Astrocyte of the spinal cord (primary cell): ENCODE measurements around the gene NEUROG3.

Experiments
- DNase-seq: peaks from one replicate; pipeline ENCODE4 v3.0.0; 2011; ENCODE audit warnings: low read depth, low spot score
- H3K4me3 ChIP-seq: 2 replicates; pipeline ENCODE4 v1.5.1; 2011; ENCODE audit warnings: low read depth, mild to moderate bottlenecking, low read length, moderate library complexity
- CTCF ChIP-seq: IDR thresholded peaks from 2 replicates; pipeline ENCODE4 v1.5.1; 2012; ENCODE audit warnings: low read depth, mild to moderate bottlenecking, low read length, inconsistent platforms
- in situ Hi-C: cut with HindIII; loops from 2 replicates; pipeline ENCODE4 v1.10.0; 2017; ENCODE audit warnings: low sequenced_read_pairs

The NEUROG3 gene

GRCh38 chr10:69562731-69563254 is 10.4 kb downstream of the NEUROG3 start:
- in situ Hi-C loops = no loop called here
- no peak overlapping the region for H3K4me3 ChIP-seq
- no peak for DNase-seq
- no peak for TF ChIP-seq CTCF

GRCh38 chr10:69559525-69559924 is 13.7 kb downstream of the NEUROG3 start:
- TF ChIP-seq CTCF = no peak
- in situ Hi-C loops = no loop called here
- DNase-seq = no peak
- no peak overlapping the region for H3K4me3 ChIP-seq

GRCh38 chr10:69558559-69558958 is 14.7 kb downstream of the NEUROG3 start:
- no peak for DNase-seq
- in situ Hi-C loops = no loop called here
- H3K4me3 ChIP-seq = no peak overlapping the region
- TF ChIP-seq CTCF = no peak

- DNase-seq = no peak
- in situ Hi-C loops = no loop called here
- TF ChIP-seq CTCF = no peak
Observed at GRCh38 chr10:69554611-69555010, 18.6 kb downstream of the NEUROG3 start.

GRCh38 chr10:69553328-69553727 is 19.9 kb downstream of the NEUROG3 start:
- no peak for DNase-seq
- in situ Hi-C loops = no loop called here
- TF ChIP-seq CTCF = no peak
- H3K4me3 ChIP-seq = no peak overlapping the region

More at GRCh38 chr10:69554611-69555010, 18.6 kb downstream of the NEUROG3 start:
- H3K4me3 ChIP-seq = no peak overlapping the region

GRCh38 chr10:69552268-69552667 is 21.0 kb downstream of the NEUROG3 start:
- no peak for DNase-seq
- in situ Hi-C loops = no loop called here
- TF ChIP-seq CTCF = no peak
- H3K4me3 ChIP-seq = no peak overlapping the region

- in situ Hi-C loops = no loop called here
- no peak for TF ChIP-seq CTCF
- no peak overlapping the region for H3K4me3 ChIP-seq
- peak; percentile 8 for DNase-seq
Observed at GRCh38 chr10:69549959-69550358, 23.3 kb downstream of the NEUROG3 start.
